Measurements from ENCODE around the gene EXOC5. TPM values are rescaled to one million over a fixed set of nuclear protein-coding genes. Genes with fewer than 3 reads are reported as not detected.
"Not testable (repeated sequence)": the region's sequence is repeated elsewhere in the genome, so short reads cannot be mapped to it uniquely, and the experiment has no call there.

Gene EXOC5
- total RNA-seq, 1 donor from 2014 or later, result 79.7 TPM

- intact Hi-C loops (cut with micrococcal nuclease), result no loop called here
- Mint-ChIP-seq H3K36me3 (ENCODE audit: low read depth) (peaks cover 34% of the 10 kb centered on the region), H3K9me3 (no peaks in the 10 kb centered on the region)
Observed at GRCh38 chr14:57287745-57288144, 19.0 kb upstream of the EXOC5 start.

GRCh38 chr14:57277062-57277461 lies 8.4 kb upstream of the EXOC5 start:
- peaks cover 45% of the 10 kb centered on the region for H3K36me3 Mint-ChIP-seq (ENCODE audit: low read depth)
- H3K9me3 Mint-ChIP-seq, result no peaks in the 10 kb centered on the region
- H3K4me1 Mint-ChIP-seq (ENCODE audit: low read depth), result peaks cover 6% of the 10 kb centered on the region
- H3K27ac Mint-ChIP-seq, result no peak overlapping the region
- no peaks in the 10 kb centered on the region for H3K27me3 Mint-ChIP-seq (ENCODE audit: low read depth)
- H3K4me3 Mint-ChIP-seq (ENCODE audit: low read depth), result no peak overlapping the region
- no peak for DNase-seq (ENCODE audit: low spot score)
- intact Hi-C loops (cut with micrococcal nuclease), result no loop called here

More at GRCh38 chr14:57287745-57288144, 19.0 kb upstream of the EXOC5 start:
- no peak for DNase-seq (ENCODE audit: low spot score)
- no peaks in the 10 kb centered on the region for H3K4me1 Mint-ChIP-seq (ENCODE audit: low read depth)
- H3K27me3 Mint-ChIP-seq (ENCODE audit: low read depth), result no peaks in the 10 kb centered on the region
- no peak overlapping the region for H3K27ac Mint-ChIP-seq
- H3K4me3 Mint-ChIP-seq (ENCODE audit: low read depth), result no peak overlapping the region

GRCh38 chr14:57275023-57275664 lies 6.4 kb upstream of the EXOC5 start:
- intact Hi-C loops (cut with micrococcal nuclease), result no loop called here
- Mint-ChIP-seq H3K27ac (no peak overlapping the region), H3K4me3 (ENCODE audit: low read depth) (no peak overlapping the region), H3K36me3 (ENCODE audit: low read depth) (peaks cover 55% of the 10 kb centered on the region), H3K4me1 (ENCODE audit: low read depth) (peaks cover 25% of the 10 kb centered on the region), H3K9me3 (no peaks in the 10 kb centered on the region), H3K27me3 (ENCODE audit: low read depth) (no peaks in the 10 kb centered on the region)
- no peak for DNase-seq (ENCODE audit: low spot score)

GRCh38 chr14:57274551-57274950 lies 5.8 kb upstream of the EXOC5 start:
- DNase-seq (ENCODE audit: low spot score), result no peak
- Mint-ChIP-seq H3K27me3 (ENCODE audit: low read depth) (no peaks in the 10 kb centered on the region), H3K9me3 (no peaks in the 10 kb centered on the region), H3K27ac (no peak overlapping the region), H3K4me3 (ENCODE audit: low read depth) (no peak overlapping the region), H3K36me3 (ENCODE audit: low read depth) (peaks cover 53% of the 10 kb centered on the region), H3K4me1 (ENCODE audit: low read depth) (peaks cover 27% of the 10 kb centered on the region)
- intact Hi-C loops (cut with micrococcal nuclease), result no loop called here

GRCh38 chr14:57273236-57273635 lies 4.5 kb upstream of the EXOC5 start:
- Mint-ChIP-seq H3K9me3 (no peaks in the 10 kb centered on the region), H3K27ac (no peak overlapping the region), H3K36me3 (ENCODE audit: low read depth) (peaks cover 46% of the 10 kb centered on the region), H3K4me1 (ENCODE audit: low read depth) (peaks cover 27% of the 10 kb centered on the region), H3K4me3 (ENCODE audit: low read depth) (no peak overlapping the region), H3K27me3 (ENCODE audit: low read depth) (no peaks in the 10 kb centered on the region)
- no peak for DNase-seq (ENCODE audit: low spot score)
- intact Hi-C loops (cut with micrococcal nuclease), result no loop called here

- no peaks in the 10 kb centered on the region for H3K9me3 Mint-ChIP-seq
- no peak overlapping the region for H3K27ac Mint-ChIP-seq
- H3K27me3 Mint-ChIP-seq (ENCODE audit: low read depth), result no peaks in the 10 kb centered on the region
- peaks cover 18% of the 10 kb centered on the region for H3K36me3 Mint-ChIP-seq (ENCODE audit: low read depth)
- H3K4me3 Mint-ChIP-seq (ENCODE audit: low read depth), result no peak overlapping the region
- peaks cover 49% of the 10 kb centered on the region for H3K4me1 Mint-ChIP-seq (ENCODE audit: low read depth)
- intact Hi-C loops (cut with micrococcal nuclease), result loop anchor here (5.0 kb wide), 3 partner anchors 684 to 1804 kb away; partner anchors contain the start of gene ARID4A
- no peak for DNase-seq (ENCODE audit: low spot score)
Observed at GRCh38 chr14:57266065-57266464, 2.6 kb downstream of the EXOC5 start.

- no peak overlapping the region for H3K27ac Mint-ChIP-seq
- peaks cover 25% of the 10 kb centered on the region for H3K36me3 Mint-ChIP-seq (ENCODE audit: low read depth)
- no peak for DNase-seq (ENCODE audit: low spot score)
- H3K4me1 Mint-ChIP-seq (ENCODE audit: low read depth), result peaks cover 30% of the 10 kb centered on the region
- H3K9me3 Mint-ChIP-seq, result no peaks in the 10 kb centered on the region
- intact Hi-C loops (cut with micrococcal nuclease), result no loop called here
- H3K27me3 Mint-ChIP-seq (ENCODE audit: low read depth), result no peaks in the 10 kb centered on the region
- no peak overlapping the region for H3K4me3 Mint-ChIP-seq (ENCODE audit: low read depth)
Observed at GRCh38 chr14:57262117-57262516, 6.6 kb downstream of the EXOC5 start.

- no peak for DNase-seq (ENCODE audit: low spot score)
- Mint-ChIP-seq H3K27me3 (ENCODE audit: low read depth) (no peaks in the 10 kb centered on the region), H3K27ac (no peak overlapping the region), H3K9me3 (no peaks in the 10 kb centered on the region), H3K4me3 (ENCODE audit: low read depth) (no peak overlapping the region), H3K4me1 (ENCODE audit: low read depth) (peaks cover 28% of the 10 kb centered on the region), H3K36me3 (ENCODE audit: low read depth) (peaks cover 29% of the 10 kb centered on the region)
- intact Hi-C loops (cut with micrococcal nuclease), result no loop called here
Observed at GRCh38 chr14:57261604-57262003, 7.1 kb downstream of the EXOC5 start.

GRCh38 chr14:57259672-57260071 lies 9.0 kb downstream of the EXOC5 start:
- intact Hi-C loops (cut with micrococcal nuclease), result no loop called here
- H3K4me3 Mint-ChIP-seq (ENCODE audit: low read depth), result no peak overlapping the region

GRCh38 chr14:57258221-57258620 lies 10.5 kb downstream of the EXOC5 start:
- H3K27ac Mint-ChIP-seq; H3K4me3 Mint-ChIP-seq (ENCODE audit: low read depth); H3K9me3 Mint-ChIP-seq; DNase-seq (ENCODE audit: low spot score); H3K27me3 Mint-ChIP-seq (ENCODE audit: low read depth); intact Hi-C loops (cut with micrococcal nuclease): not testable (repeated sequence)
- Mint-ChIP-seq H3K36me3 (ENCODE audit: low read depth) (peaks cover 36% of the 10 kb centered on the region), H3K4me1 (ENCODE audit: low read depth) (peaks cover 10% of the 10 kb centered on the region)

More at GRCh38 chr14:57259672-57260071, 9.0 kb downstream of the EXOC5 start:
- H3K4me1 Mint-ChIP-seq (ENCODE audit: low read depth), result peaks cover 16% of the 10 kb centered on the region
- no peaks in the 10 kb centered on the region for H3K9me3 Mint-ChIP-seq
- no peak for DNase-seq (ENCODE audit: low spot score)
- no peaks in the 10 kb centered on the region for H3K27me3 Mint-ChIP-seq (ENCODE audit: low read depth)
- peaks cover 33% of the 10 kb centered on the region for H3K36me3 Mint-ChIP-seq (ENCODE audit: low read depth)
- H3K27ac Mint-ChIP-seq, result no peak overlapping the region

GRCh38 chr14:57254884-57255283 lies 13.8 kb downstream of the EXOC5 start:
- Mint-ChIP-seq H3K4me1 (ENCODE audit: low read depth) (no peaks in the 10 kb centered on the region), H3K9me3 (no peaks in the 10 kb centered on the region), H3K27ac (no peak overlapping the region), H3K36me3 (ENCODE audit: low read depth) (peaks cover 42% of the 10 kb centered on the region), H3K4me3 (ENCODE audit: low read depth) (no peak overlapping the region), H3K27me3 (ENCODE audit: low read depth) (no peaks in the 10 kb centered on the region)
- no peak for DNase-seq (ENCODE audit: low spot score)
- intact Hi-C loops (cut with micrococcal nuclease), result no loop called here

- no peak overlapping the region for H3K4me3 Mint-ChIP-seq (ENCODE audit: low read depth)
- intact Hi-C loops (cut with micrococcal nuclease), result no loop called here
- H3K4me1 Mint-ChIP-seq (ENCODE audit: low read depth), result no peaks in the 10 kb centered on the region
- no peak overlapping the region for H3K27ac Mint-ChIP-seq
- no peaks in the 10 kb centered on the region for H3K27me3 Mint-ChIP-seq (ENCODE audit: low read depth)
- H3K9me3 Mint-ChIP-seq, result no peaks in the 10 kb centered on the region
- H3K36me3 Mint-ChIP-seq (ENCODE audit: low read depth), result peaks cover 19% of the 10 kb centered on the region
- no peak for DNase-seq (ENCODE audit: low spot score)
Observed at GRCh38 chr14:57246933-57247657, 21.6 kb downstream of the EXOC5 start.

- Mint-ChIP-seq H3K36me3 (ENCODE audit: low read depth) (peaks cover 23% of the 10 kb centered on the region), H3K4me3 (ENCODE audit: low read depth) (no peak overlapping the region), H3K27ac (no peak overlapping the region), H3K4me1 (ENCODE audit: low read depth) (peaks cover 2% of the 10 kb centered on the region), H3K9me3 (no peaks in the 10 kb centered on the region), H3K27me3 (ENCODE audit: low read depth) (no peaks in the 10 kb centered on the region)
- no peak for DNase-seq (ENCODE audit: low spot score)
- intact Hi-C loops (cut with micrococcal nuclease), result no loop called here
Observed at GRCh38 chr14:57245941-57246340, 22.8 kb downstream of the EXOC5 start.

All from activated T-helper 2 cell treated with anti-CD3 and anti-CD28 coated beads, Interferon-gamma antibody, Interleukin-2, Interleukin-4, amounts not matched to agents 10 μg/mL and 5 μg/mL and 100 μg/mL, durations not matched to agents 14 hours and 24 hours and 36 hours (primary cell).